Measurements from ENCODE around the gene CKM. TPM values are rescaled to one million over a fixed set of nuclear protein-coding genes. Genes with fewer than 3 reads are reported as not detected.
A peak's percentile ranks its signal among the peaks of the same experiment; 100 is the strongest.

Gene CKM
- total RNA-seq, 2 donors from 2014 or later = not detected

DNA sequence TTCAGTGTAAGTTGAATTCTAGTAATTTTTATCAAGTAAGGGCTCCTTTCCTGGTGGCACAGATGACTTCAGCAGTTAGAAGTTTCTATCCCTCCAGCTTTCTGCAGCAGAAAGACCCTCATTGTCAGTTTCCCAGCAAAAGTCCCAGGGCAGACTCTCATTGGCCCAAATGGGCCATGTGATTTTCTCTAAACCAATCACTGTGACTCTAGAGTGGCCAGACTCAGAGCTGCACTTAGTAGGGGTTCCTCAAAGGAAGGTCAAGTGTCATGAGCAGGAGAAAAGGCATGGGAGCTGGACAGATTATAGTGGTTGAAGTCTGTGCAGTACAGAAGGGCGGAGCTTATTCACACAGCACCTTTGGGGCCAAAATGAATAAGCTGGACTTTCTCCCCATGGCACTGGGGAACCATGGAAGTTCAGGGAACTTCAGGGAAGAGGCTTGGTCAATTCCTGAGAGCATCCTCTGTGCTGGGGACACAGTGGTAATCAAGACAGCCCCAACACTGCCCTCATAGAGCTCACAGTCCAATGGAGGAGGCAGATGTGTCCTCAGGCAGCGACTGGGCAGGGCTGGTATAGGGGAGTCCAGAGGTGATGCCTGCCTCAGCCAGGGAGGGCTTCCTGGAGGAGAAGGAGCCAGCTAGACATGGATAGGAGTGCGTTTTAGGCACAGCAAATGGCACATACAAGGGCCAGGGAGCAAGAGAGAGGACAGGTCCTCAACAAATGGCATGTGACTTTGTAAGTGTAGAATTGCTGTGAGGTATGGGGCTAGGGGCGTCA lies 18.3 kb downstream of the CKM start:
- no peak for ATAC-seq (replicated peaks in 1 of 2)
- Mint-ChIP-seq H3K27ac (no peak overlapping the region), H3K36me3 (ENCODE audit: insufficient read depth in 2 of 2) (no peaks in the 10 kb centered on the region), H3K4me3 (no peak overlapping the region), H3K27me3 (ENCODE audit: low read depth) (no peaks in the 10 kb centered on the region), H3K4me1 (ENCODE audit: low read depth) (no peaks in the 10 kb centered on the region), H3K9me3 (peaks cover 0 to 1% of the 10 kb centered on the region in 2 donors)
- DNase-seq = no peak

DNA sequence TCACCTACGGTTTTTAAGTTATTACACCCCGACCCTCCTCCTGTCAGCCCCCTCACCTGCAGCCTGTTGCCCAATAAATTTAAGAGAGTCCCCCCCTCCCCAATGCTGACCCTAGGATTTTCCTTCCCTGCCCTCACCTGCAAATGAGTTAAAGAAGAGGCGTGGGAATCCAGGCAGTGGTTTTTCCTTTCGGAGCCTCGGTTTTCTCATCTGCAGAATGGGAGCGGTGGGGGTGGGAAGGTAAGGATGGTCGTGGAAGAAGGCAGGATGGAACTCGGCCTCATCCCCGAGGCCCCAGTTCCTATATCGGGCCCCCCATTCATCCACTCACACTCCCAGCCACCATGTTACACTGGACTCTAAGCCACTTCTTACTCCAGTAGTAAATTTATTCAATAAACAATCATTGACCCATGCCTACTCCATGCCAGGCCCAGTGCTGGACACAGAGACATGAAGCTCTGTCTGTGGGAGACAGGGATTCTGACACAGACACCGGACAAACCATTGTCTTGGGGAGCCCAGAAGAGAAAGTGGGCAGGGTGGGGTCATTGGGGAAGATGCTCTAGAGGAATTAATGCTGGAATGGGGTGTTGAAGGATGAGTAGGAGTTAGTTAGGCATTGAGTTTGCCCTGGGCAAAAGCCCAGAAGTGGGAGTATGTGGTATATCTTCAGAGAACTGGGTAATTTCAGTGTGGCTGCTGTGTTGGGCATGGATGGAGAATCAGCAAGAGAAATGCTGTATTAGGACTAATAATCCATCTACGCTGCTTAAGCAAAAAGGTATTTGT lies 19.2 kb downstream of the CKM start:
- no peak overlapping the region for H3K4me3 Mint-ChIP-seq
- peaks cover 0 to 1% of the 10 kb centered on the region in 2 donors for H3K9me3 Mint-ChIP-seq
- DNase-seq (no peak), ATAC-seq (replicated peaks in 1 of 2) (no peak)
- no peaks in the 10 kb centered on the region for H3K27me3 Mint-ChIP-seq (ENCODE audit: low read depth)
- H3K27ac Mint-ChIP-seq = no peak overlapping the region
- H3K36me3 Mint-ChIP-seq (ENCODE audit: insufficient read depth in 2 of 2) = no peaks in the 10 kb centered on the region
- no peaks in the 10 kb centered on the region for H3K4me1 Mint-ChIP-seq (ENCODE audit: low read depth)

DNA sequence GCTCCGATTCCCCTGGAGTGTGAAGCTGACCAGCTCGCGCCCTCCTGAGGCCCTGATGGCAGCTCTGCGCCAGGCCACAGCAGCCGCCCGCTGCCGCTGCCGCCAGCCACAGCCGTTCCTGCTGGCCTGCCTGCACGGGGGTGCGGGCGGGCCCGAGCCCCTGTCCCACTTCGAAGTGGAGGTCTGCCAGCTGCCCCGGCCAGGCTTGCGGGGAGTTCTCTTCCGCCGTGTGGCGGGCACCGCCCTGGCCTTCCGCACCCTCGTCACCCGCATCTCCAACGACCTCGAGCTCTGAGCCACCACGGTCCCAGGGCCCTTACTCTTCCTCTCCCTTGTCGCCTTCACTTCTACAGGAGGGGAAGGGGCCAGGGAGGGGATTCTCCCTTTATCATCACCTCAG lies 20.3 kb downstream of the CKM start:
- Mint-ChIP-seq H3K4me3 (no peak overlapping the region), H3K27me3 (ENCODE audit: low read depth) (no peaks in the 10 kb centered on the region), H3K4me1 (ENCODE audit: low read depth) (no peaks in the 10 kb centered on the region), H3K9me3 (peaks cover 0 to 1% of the 10 kb centered on the region in 2 donors), H3K36me3 (ENCODE audit: insufficient read depth in 2 of 2) (no peaks in the 10 kb centered on the region), H3K27ac (no peak overlapping the region)
- DNase-seq = no peak
- no peak for ATAC-seq (replicated peaks in 1 of 2)

DNA sequence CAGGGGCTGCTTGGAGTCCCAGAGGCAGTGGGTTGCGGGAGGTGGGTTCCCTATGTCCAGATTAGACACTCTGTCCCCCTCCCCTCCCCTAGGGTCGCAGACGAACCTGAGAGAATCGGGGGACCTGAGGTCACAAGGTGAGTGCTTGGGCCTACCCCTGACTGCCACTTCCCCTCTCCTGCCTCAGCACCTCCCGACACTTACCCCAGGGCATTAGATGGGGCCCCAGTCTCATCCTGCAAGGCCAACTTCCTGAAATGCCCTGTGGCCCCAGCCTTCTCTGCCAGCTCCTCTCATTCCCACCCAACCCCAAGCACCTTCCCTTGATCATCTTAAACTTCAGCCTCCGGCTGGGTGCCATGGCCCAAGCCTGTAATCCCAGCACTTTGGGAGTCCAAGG lies 23.0 kb downstream of the CKM start:
- ATAC-seq (replicated peaks in 1 of 2) (no peak), DNase-seq (no peak)
- Mint-ChIP-seq H3K4me1 (ENCODE audit: low read depth) (no peaks in the 10 kb centered on the region), H3K27ac (no peak overlapping the region), H3K36me3 (ENCODE audit: insufficient read depth in 2 of 2) (no peaks in the 10 kb centered on the region), H3K4me3 (no peak overlapping the region), H3K27me3 (ENCODE audit: low read depth) (no peaks in the 10 kb centered on the region), H3K9me3 (peaks cover 0 to 1% of the 10 kb centered on the region in 2 donors)

DNA sequence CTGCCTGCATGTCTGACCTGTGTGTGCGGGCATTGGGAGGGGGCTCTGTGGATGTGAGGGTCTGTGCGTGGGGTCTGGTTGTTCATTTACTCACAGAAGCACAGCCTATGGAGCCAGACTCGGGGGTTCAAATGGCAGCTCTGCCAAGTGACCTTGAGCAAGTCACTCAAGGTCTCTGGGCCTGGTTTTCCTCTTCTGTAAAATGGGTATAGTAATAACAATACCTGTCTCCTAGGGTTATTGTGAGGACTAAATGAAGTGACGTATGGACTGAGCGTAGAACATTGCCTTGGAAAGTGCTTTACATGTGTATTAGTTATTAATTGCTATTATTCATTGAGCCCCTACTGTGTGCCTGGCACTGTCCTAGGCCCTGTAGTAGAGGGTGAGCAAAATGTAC lies 24.4 kb downstream of the CKM start:
- Mint-ChIP-seq H3K36me3 (ENCODE audit: insufficient read depth in 2 of 2) (no peaks in the 10 kb centered on the region), H3K27me3 (ENCODE audit: low read depth) (no peaks in the 10 kb centered on the region), H3K4me3 (no peak overlapping the region), H3K4me1 (ENCODE audit: low read depth) (peaks cover 11% of the 10 kb centered on the region), H3K27ac (no peak overlapping the region), H3K9me3 (no peaks in the 10 kb centered on the region)
- no peak for ATAC-seq (replicated peaks in 1 of 2)
- no peak for DNase-seq

DNA sequence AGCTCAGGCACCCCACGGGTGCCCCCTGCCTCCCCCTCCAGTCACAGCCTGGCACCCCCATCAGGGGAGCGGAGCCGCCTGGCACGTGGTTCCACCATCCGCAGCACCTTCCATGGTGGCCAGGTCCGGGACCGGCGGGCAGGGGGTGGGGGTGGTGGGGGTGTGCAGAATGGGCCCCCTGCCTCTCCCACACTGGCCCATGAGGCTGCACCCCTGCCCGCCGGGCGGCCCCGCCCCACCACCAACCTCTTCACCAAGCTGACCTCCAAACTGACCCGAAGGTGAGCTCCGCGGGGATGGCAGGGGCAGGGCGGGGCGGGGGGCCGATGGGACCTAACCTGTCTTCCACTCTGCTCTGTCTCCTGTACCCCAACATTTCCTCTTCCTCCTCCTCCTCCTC lies 25.0 kb downstream of the CKM start:
- ATAC-seq (replicated peaks in 1 of 2) (no peak), DNase-seq (no peak)
- Mint-ChIP-seq H3K36me3 (ENCODE audit: insufficient read depth in 2 of 2) (no peaks in the 10 kb centered on the region), H3K4me1 (ENCODE audit: low read depth) (peaks cover 11% of the 10 kb centered on the region), H3K4me3 (no peak overlapping the region), H3K27ac (no peak overlapping the region), H3K9me3 (no peaks in the 10 kb centered on the region), H3K27me3 (ENCODE audit: low read depth) (no peaks in the 10 kb centered on the region)

DNA sequence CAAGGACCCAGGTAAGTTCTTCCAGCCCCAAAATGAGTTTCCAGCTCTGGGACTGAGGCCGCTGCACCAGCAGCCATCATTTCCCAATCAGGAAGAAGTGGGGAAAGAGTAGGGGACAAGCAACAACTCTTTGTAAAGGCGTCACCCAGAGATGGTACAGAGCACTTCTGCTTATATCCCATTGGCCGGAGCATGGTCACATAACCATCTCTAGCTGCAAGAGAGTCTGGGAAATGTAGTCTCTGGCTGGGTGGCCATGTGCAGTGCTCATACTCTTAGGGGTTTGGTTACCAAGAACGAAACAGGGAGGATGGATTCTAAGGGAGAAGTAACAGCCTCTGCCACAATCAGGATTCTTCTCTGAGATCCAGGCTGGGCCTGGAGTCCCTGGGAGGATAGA lies 26.3 kb downstream of the CKM start:
- no peaks in the 10 kb centered on the region for H3K9me3 Mint-ChIP-seq
- no peak overlapping the region for H3K4me3 Mint-ChIP-seq
- H3K27me3 Mint-ChIP-seq (ENCODE audit: low read depth) = no peaks in the 10 kb centered on the region
- H3K36me3 Mint-ChIP-seq (ENCODE audit: insufficient read depth in 2 of 2) = peaks cover 0 to 3% of the 10 kb centered on the region in 2 donors
- no peak overlapping the region for H3K27ac Mint-ChIP-seq
- ATAC-seq (replicated peaks in 1 of 2) = no peak
- DNase-seq = no peak
- H3K4me1 Mint-ChIP-seq (ENCODE audit: low read depth) = peaks cover 11% of the 10 kb centered on the region

DNA sequence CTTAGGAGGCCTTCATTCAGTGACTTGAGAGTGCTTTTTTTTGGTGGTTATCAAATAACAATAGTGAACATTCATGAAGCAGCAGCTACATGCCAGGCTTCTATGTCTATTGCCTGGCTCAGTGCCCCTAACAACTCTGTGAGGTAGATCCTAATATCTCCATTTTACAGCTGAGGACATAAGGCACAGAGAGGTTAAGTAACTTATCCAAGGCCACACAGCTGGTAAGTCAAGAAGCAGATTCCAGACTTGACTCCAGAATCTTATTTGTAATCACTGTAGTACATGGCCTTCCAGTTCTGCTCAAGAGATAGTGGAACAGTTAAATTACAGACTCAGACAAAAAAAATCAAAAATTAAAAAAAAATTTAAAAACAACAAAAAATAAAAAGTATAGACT lies 26.8 kb downstream of the CKM start:
- Mint-ChIP-seq H3K27me3 (ENCODE audit: low read depth) (no peaks in the 10 kb centered on the region), H3K4me3 (no peak overlapping the region)
- no peak for DNase-seq

DNA sequence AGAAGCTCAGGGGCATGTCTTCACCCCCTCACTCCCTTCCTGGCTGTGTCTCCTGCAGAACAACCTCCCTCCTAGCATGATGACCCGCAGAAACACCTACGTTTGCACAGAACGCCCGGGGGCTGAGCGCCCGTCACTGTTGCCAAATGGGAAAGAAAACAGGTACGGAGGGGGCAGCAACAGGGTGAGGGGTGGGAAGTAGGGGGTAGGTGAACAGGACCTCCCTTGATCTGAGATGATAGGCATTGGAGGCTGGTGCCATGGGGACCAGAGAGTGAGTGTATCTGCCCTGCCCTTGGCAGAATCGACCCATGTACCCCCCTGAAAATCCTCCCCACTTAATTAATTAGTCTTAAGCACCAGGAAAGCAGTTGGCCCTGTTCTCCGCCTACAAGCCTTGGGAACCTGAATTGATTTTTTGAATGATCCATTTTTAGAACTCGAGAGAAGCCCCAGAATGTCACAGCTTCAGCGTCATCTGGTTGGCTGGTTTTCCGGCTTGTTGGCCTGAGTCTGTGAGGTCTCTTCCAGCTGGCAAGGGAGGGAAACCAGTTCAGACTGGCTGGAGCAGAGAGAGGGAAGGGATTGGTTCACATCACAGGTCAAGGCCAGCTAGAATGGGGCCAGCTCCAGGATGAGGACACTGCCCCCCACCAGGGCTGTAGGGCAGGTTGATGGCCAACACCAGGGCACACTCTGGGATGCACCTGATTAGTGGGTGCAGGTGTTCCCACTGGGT lies 28.2 kb downstream of the CKM start:
- no peaks in the 10 kb centered on the region for H3K27me3 Mint-ChIP-seq (ENCODE audit: low read depth)
- peaks cover 0 to 5% of the 10 kb centered on the region in 2 donors for H3K36me3 Mint-ChIP-seq (ENCODE audit: insufficient read depth in 2 of 2)
- H3K27ac Mint-ChIP-seq = no peak overlapping the region
- no peaks in the 10 kb centered on the region for H3K9me3 Mint-ChIP-seq
- DNase-seq = no peak
- peak overlapping the region in 1 of 2 donors; percentile 15 for H3K4me3 Mint-ChIP-seq
- ATAC-seq (replicated peaks in 1 of 2) = no peak
- peaks cover 11% of the 10 kb centered on the region for H3K4me1 Mint-ChIP-seq (ENCODE audit: low read depth)

More for the DNA sequence above, 26.8 kb downstream of the CKM start:
- Mint-ChIP-seq H3K36me3 (ENCODE audit: insufficient read depth in 2 of 2) (peaks cover 0 to 4% of the 10 kb centered on the region in 2 donors), H3K4me1 (ENCODE audit: low read depth) (peaks cover 11% of the 10 kb centered on the region), H3K9me3 (no peaks in the 10 kb centered on the region), H3K27ac (no peak overlapping the region)
- no peak for ATAC-seq (replicated peaks in 1 of 2)

DNA sequence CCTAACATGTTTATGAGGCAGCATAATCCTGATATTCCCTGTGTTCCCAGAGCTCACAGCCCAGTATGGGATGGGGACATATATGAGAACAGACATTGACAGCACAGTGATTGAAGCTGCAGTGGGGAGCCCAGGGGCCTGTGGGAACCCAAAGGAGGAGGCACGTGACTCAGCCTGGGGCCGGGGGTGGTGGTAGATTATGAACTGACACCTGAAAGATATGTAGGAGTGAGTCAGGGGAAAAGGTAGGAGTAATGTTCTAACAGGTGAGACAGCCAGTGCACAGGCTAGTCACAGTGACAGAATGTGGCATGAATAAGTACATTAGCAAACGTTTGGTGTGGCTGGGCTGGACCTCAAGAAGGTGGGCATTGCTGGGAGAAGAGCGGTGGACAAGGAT lies 29.0 kb downstream of the CKM start:
- Mint-ChIP-seq H3K36me3 (ENCODE audit: insufficient read depth in 2 of 2) (peaks cover 2 to 5% of the 10 kb centered on the region in 2 donors), H3K4me1 (ENCODE audit: low read depth) (peaks cover 11% of the 10 kb centered on the region), H3K9me3 (no peaks in the 10 kb centered on the region), H3K27ac (no peak overlapping the region), H3K4me3 (no peak overlapping the region), H3K27me3 (ENCODE audit: low read depth) (no peaks in the 10 kb centered on the region)
- ATAC-seq (replicated peaks in 1 of 2) (peak; percentile 72 to 76), DNase-seq (peak; percentile 25 to 30)

DNA sequence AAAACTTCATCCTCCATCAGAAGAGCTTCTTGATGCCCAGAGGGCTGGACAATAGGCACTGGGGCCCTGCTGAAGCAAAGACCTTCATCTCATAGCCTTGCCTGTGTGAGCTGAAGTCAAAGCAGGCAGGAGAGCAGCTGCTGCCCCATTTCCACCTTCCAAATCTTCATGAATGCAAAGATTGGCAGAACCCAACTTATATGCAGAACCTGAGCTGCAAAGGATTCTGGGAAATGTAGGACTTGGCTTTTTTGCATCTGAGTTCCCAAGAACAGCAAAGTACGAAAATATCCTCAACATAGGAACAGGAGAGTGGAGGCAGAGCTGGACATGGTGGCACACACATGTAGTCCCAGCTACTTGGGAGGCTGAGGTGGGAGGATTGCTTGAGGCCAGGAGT lies 30.8 kb downstream of the CKM start:
- no peak overlapping the region for H3K27ac Mint-ChIP-seq
- H3K4me3 Mint-ChIP-seq = no peak overlapping the region
- ATAC-seq (replicated peaks in 1 of 2) = no peak
- peaks cover 11% of the 10 kb centered on the region for H3K4me1 Mint-ChIP-seq (ENCODE audit: low read depth)
- no peaks in the 10 kb centered on the region for H3K9me3 Mint-ChIP-seq
- peaks cover 2 to 5% of the 10 kb centered on the region in 2 donors for H3K36me3 Mint-ChIP-seq (ENCODE audit: insufficient read depth in 2 of 2)
- DNase-seq = no peak
- no peaks in the 10 kb centered on the region for H3K27me3 Mint-ChIP-seq (ENCODE audit: low read depth)

DNA sequence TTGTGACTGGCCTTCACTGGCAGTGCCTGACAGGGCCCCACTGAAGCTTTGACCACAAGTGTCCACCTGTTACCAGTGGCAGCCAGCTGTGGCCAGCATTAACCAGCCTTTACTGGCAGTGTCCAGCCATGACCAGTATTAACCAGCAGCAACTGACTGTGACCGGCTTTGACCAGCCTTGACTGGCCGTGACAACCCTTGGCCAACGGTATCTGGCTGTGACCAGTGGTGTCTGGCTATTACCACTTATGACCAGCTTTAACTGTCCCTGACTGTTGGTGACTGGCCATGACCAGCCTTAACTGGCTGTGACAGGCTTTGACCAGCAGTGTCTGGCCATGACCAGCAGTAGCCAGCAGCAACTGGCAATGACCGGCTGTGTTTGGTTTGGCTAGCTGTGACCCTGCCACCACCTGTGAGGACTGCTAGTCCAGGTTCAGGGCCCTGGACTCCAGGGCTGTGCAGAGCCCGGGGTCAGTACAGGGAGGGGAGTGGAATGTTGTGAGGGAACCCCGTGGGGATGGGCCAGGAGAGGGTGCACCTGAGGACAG lies 32.2 kb downstream of the CKM start:
- H3K27me3 Mint-ChIP-seq (ENCODE audit: low read depth) = no peaks in the 10 kb centered on the region
- H3K36me3 Mint-ChIP-seq (ENCODE audit: insufficient read depth in 2 of 2) = peaks cover 2 to 6% of the 10 kb centered on the region in 2 donors
- DNase-seq (no peak), ATAC-seq (replicated peaks in 1 of 2) (no peak)
- no peak overlapping the region for H3K4me3 Mint-ChIP-seq
- no peaks in the 10 kb centered on the region for H3K9me3 Mint-ChIP-seq
- no peak overlapping the region for H3K27ac Mint-ChIP-seq
- H3K4me1 Mint-ChIP-seq (ENCODE audit: low read depth) = peaks cover 11% of the 10 kb centered on the region
